ENCODE measurements around the gene TJP3.

TJP3 gene

DNA sequence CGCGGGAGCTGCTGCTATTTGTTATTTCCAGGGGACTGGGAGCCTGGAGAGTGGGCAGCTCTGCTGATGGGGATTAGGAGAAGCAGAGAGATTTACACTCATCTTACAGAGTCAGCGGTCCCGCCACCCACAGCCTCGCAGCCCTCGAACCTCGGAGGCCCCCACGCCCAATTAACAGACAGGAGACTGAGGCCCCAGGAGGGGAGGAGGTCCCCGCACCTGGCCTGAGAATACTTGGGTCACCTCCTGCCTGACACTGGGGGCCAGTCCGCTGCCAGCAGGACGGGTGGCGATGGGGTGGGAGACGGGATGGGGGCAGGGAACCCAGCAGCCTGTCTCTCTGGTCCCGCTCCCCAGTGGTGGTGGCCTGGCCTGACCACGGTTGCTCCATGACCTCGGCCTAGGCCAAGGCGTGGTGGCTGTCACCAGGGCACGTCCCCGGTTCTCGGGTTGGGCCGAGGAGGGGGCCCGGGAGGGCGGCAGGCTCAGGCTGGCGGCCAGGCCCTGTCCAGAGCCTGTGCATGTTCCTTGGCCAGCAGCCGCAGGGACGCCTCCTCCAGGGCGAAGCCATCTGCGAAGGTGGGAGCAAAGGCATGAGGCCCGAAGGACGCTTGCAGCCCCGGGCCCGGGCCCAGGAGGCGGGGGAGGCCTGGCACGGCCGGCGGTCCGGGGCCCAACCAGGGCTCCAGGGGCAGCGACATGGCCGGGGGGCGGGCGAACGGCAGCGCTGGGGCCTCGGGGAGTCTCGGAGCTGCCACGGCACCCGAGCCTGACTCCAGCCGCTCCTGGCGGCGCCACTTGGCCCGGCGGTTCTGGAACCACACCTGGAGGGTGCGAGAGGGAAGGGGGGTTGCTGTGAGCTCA is 62.2 kb downstream of the TJP3 start:
- no peak for DNase-seq

DNA sequence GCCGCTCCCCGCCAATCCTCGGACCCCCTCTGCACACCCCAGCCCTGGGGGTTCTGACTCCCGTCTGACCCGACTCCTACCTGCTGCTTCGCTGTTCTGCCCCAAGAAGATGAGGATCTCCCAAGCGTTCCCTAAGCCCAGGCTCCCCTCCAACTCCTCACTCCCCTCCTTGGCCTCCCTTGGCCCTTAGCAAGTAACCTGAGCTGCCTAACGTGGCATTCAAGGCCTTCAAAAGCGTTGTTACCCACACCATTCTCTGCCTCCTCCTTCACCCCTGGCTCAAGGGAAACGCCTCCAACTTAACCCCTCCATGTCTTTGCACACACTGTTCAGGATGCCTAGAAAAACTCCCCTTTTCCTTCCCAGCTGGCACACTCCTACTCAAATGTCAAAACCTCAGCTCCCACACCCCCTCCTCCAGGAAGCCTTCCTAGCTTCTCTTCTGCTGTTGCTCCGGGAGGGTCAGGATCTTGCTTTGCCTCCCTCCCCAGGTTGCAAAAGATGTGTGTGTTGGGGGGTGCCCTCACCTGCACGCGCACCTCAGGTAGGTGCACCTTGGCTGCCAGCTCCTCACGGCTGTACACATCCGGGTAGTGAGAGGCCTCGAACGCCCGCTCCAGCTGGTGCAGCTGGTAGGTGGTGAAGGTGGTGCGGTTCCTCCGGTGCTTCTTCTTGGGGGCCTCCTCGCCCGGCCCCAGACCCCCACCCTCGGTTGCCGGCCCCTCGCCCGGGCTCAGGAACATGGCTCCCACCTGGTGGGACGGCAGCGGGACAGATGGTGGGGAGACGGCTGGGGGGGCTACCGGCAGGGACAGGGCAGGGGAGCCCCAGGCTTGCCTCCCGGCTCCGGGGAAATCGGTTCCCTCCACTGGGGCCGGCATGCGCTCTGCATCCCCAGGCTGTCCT is 63.1 kb downstream of the TJP3 start:
- no peak for DNase-seq

DNA sequence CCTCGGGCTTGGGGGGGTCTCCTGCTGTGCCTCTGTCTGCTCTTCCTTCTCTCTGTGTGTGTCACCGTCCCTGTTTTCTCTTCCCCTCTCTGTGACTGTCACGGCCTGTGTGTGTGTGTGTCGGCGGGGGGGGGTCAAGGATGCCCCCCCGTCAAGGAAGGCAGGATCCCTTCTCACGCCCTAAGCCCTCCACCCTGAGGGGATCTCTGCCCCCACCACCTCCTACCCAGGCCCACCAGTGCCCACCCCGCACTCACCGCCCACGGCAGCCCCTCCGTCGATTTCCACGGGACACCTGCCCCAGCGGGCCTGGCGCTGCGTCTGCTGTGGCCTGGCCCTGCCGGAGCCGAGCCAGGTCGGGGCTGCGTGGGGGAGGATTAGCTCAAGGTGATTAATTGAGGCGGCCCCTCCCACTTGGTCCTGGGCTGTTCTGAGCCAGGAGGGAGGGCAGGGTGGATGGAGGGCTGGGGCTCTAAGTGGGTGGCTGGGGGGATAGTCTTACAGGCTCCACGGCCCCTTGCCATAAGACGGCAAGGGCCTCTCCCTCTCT is 63.8 kb downstream of the TJP3 start, which contains the start of gene RAX2:
Gene RAX2, minus strand, starts transcription at position 323 of the 550 bp plus-strand sequence. CDS start 486 bp downstream, outside the sequence.
- no peak for DNase-seq

DNA sequence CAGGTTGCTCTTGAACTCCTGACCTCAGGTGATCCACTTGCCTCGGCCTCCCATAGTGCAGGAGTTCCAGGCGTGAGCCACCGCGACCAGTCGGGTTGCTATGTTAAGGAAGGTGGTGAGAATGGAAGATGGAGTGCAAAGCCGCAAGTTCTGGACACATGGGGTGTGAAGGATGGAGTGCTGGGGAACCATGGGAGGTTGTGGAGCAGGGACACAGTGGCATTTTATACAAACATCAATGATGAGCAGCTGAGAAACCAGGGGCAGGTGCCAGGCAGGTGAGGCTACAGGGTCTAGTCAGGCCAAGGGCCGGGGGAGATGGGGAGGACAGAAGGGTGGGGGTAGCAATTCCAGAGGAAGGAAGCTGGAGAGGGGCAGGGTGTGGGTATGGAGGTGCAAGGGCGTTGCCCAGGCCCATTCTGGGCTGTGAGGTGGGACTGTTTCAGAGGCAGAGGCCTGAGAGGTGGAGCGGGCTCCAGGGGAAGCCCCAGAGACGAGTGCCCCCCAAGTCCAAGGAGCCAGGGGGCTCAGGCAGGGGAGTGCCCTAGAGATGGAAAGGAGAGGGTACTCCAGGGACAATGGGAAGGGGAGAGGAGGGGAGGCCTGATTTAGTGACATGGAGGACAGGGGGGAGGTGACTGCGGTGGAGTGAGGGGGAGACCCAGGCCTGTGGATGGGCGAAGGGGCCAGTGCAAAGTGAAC is 65.8 kb downstream of the TJP3 start:
- no peak for DNase-seq

DNA sequence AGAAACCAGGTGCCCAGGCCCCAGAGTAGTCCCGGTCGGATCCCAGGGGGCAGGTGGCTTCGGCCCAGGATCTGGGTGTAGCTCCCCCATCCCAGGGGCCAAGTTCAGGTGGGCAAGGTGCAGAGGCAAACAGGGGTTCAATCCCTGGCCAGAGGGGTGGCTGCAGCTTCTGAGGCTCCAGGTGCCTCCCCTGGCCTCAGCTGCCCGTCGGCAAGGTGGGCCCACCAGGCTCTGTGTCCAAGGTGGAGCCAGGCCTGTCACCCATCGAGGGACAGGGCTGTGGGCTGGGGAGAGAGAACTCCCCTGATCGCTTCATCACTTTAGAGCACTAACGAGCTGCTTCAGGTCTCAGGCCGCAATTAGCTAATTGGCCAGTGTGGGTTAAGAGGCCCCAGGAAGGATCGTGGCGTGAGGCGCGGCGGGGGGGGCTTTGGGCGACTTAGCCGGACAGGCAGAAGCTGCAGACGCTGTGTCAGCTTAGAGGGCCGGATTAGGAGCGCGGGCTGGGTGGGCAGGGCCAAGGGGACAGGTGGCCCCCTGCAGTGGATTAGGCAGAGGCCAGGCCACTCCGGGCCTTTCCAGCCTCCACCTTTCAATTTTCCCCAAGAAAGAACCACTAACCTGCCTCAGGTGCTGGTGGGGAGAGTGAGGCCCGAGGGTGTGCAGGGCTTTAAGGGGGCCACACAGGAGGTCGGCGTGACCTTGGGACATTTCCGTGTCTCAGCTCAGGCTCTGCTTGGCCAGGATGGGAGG is 66.6 kb downstream of the TJP3 start:
- no peak for DNase-seq

DNA sequence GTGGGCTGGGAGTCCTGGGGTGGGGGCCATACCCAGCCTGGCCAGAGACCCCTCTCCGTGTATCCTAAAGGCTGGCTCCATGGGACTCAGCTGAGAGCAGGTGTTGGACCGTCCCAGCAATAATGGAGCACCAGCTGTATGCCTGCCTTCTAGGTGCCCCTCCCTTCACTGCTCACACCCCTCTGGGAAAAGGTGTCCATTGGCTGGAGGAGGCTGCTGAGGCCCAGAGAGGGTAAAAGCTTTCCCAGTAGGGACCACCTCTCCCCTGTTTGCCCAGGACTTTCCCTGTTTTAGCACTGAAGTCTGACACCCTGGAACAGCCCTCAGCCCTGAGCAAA is 67.2 kb downstream of the TJP3 start:
- no peak for DNase-seq

DNA sequence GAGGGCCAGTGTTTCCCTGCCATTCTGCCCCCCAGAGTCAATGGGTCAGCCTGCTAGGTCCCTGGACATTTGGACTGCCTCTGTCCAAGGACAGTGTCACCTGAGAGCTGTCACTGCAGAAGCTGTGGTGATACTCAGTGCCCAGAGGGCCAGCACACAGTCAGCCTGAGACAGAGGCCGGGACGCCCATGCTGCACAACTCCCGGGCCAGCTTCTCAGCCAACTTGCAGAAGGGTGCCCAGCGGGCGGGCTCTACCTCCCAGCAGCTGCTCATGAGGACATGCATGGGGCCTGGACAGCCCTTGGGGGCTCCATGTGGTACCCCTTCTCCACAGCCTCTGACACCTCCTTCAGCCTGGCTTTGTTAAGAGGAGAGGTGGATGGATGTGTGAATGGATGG is 67.6 kb downstream of the TJP3 start:
- no peak for DNase-seq

DNA sequence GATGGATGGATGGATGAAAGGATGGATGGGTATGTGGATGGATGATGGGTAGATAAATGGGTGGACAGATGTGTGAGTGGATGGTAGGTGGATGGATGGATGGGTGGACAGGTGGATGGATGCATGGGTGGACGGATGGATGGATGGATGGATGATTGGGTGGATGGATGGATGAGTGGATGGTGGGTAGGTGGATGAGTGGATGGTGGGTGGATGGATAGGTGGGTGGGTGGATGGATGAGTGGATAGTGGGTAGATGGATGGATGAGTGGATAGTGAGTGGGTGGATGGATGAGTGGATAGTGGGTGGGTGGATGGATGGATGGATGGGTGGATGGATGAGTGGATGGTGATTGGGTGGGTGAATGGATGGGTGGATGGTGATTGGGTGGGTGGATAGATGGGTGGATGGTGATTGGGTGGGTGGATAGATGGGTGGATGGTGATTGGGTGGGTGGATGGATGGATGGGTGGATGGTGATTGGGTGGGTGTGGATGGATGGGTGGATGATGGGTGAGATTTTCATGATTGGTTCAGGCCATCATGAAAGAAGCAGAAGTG is 68.4 kb downstream of the TJP3 start:
- no peak for DNase-seq

DNA sequence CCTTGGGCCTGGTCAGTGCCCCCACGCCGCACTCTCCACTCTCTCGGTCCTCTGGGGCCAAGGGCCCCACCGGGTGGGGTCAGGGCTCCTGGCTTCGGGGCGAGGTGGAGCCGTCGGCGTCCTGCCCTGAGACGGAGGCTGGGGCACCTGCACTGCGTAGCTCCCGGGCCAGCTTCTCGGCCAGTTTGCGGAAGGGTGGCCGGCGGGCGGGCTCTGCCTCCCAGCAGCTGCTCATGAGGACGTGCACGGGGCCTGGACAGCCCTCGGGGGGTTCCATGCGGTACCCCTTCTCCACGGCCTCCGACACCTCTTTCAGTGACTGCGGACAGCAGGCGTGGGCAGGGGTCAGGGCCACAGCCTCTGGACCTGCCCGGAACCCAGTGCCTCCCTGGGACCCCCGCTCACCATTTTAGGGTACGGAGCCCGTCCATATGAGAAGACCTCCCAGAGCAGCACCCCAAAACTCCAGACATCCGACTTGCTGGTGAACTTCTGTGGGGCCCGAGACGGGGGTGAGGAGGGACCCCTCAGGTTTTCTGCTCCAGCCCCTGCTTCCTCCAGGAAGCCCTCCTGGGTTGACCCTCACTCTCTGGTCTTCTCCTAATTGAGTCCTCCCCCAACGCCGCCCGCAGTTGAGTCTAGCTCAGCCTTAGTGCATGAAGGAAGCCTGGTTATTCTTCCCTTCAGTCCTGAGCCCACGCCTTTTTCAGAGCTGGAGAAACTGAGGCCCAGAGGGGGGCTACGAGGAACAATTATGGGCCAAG is 70.1 kb downstream of the TJP3 start:
- no peak for DNase-seq

DNA sequence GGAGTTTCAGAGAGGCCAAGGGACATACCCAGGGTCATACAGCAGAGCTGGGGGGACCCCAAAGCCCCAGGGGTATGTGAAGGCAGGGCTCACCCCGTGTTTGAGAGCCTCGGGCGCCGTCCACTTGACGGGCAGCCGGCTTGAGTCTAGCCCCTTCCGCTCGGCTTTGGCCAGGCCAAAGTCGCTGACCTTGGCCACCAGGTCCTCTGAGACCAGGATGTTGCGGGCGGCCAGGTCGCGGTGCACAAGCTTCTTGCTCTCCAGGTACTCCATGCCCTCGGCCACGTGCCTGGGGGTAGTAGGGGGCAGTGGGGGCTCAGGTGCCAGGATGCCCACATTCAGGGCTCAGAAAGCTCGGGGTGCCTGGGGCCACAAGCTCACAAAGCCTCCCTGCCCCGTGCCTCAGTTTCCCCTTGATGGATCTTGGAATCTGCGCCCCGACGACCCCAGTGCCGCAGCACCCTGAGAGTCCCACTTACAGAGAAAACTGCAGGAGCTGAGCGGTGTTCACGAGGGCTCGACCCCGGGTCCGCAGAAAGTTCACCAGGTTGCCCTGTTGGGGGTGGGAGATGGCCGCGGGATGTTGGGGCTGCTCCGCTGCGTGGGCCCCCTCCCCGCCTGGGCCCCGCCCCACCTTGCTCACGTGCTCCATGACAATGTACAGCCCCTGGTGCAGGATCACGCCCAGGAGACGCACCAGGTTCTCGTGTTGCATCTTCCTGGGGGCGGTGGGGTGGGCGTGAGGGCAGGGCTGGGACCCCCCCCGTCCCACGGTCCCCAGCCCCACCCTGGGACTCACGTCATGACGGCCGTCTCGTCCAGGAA is 70.9 kb downstream of the TJP3 start:
- no peak for DNase-seq

DNA sequence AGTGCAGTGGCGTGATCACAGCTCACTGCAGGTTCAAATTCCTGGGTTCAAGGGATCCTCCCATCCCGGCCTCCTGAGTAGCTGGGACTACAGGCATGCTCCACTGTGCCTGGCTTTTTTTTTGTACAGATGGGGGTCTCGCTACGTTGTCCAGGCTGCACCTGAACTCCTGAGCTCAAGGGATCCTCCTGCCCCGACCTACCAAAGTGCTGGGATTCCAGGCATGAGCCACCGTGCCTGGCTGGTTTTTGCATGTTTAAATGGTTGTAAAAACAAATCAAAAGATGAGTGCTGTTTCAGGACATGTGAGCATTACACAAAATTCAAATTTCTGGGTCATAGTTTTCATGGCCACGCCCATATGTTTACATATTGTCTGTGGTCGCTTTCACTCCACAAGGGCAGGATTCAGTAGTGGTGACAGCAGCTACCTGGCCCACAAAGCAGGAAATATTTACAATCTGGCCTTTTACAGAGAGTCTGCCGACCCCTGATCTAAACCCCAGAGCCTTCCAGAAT is 72.7 kb downstream of the TJP3 start:
- DNase-seq, result no peak

DNA sequence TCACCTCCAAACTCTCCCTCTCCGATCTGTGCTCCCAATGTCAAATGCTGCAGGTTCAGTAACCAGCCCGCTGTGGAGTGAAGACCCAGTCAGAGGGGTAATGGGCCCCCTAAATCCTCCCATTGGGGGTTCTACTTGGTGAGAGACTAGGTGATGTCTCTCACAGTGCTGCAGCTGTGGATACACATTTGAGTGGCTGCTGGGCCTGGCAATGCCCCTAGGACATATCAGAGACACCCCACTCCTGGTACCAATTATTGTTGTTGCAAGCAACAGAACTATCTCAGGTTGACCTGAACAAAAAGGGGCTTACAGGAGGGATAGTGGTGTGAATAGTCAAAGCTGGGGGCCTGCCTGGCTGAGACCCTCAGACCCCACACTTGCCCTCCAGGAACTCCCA is 73.4 kb downstream of the TJP3 start:
- no peak for DNase-seq

DNA sequence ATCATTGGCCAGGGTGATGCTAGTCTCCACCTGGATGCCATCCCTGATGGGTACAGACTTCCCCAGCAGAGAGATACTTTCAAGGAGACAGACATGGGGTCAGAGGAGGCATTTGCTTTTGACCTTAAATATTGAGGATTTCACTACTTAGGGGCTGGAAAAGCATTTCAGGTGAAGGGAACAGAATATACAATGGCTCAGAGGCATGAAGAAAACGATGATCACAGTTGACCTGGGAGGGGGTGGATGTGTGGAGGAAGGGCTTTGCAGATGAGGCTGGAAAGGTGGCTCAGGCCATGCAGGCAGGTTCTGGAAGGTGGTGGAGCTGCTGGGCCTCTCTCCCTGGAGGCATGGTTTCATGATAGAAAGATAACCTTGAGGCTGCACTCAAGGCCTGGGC is 74.1 kb downstream of the TJP3 start:
- DNase-seq, result no peak

DNA sequence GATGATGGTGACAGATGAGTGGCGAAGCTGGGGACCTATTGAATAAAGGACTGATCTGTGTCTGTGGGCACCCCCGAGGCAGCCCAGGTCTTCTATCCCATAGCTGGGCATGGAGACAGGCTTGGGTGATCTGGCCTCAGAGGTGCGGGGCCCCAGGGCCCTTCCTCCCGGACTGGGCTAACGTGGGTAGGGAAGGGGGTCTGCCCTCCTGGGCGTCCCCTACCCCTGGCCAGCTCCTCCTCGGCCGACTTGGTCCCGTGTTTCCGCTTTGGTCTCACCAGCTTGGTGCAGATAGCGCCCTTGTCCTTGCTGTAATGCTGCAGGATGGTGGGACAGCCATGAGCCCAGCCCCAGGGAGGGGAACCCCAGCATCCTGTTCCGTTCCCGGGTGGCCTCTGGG is 74.7 kb downstream of the TJP3 start:
- no peak for DNase-seq

DNA sequence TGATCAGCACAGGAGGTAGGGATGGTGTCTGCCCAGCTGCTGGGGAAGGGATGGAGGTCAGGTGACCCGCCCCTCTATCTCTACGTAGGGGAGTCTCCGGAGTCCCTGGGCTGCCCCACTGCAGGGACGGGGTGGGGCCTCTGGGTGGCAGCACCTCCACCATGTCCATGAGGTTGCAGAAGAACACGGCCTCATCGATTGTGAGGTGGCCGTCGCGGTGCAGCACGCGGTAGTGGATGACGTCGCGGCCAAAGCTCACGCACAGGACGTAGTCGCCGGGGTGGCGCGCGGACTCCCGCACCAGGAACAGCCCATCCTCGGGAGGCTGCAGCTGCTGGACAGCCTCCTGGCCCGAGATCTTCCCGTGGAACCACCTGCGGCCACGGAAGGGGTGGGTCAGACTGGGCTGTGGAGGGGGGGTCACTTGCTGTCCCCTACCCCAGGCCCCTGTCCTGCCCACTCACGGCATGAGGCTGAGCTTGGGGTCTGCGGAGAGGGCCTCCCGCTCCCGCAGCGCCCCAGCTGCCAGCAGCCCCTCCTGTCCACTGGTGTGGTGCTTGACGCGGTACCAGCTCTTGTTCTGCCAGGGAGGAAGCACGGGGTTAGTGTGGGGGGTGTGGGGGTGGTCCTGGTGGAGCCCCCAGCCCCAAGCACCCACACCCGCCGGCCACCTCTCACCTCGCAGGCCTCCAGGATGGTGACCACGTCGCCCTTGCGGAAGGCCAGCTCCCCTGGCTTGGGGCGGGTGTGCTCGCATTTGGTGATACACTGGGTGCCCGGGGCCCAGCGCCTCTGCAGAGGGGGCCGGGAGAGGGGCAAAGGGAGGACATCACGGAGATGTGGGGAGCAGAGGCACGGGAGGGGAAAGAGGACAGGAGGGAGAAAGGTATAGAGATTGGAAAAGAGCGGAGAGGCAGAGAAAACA is 75.7 kb downstream of the TJP3 start:
- DNase-seq, result no peak

DNA sequence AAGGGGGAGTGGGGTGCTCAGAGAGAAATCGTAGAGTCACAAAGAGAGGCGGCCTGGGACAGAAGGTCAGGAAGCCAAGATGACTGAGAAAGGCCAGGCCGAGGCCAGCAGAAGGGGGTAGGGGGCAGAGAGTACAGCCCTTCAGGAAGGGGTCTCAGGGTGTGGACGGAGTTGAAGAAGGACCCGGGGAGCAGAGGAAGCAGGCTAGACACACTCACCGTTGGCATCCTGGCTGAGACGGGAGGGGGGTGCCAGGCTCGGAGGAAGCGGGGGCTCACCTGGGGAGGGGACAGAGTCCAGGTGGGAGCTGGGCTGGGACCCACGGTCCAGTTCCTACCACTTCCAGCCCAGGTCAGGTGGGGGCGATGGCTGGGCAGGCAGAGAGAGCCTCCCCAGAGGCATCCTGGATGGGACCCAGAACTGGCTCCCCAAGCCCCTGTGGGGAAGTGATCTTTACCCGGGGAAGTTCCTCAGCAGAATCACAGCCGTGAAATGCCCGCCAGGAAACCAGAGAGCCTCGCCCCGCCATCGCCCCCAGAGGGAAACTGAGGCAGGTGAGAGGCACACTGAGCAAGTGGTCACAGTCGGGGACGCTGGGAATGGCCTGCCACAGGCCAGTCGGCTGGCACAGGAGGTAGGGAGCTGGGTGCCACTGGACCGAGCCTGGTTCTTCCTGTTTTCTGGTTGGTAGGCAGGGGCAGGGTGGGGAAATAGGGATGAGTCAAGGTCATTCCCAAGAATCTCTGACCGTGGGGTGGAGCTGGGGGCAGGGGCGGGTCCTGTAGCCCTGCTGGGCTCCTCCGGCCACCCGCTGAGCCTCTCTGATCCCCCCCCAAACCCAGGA is 76.6 kb downstream of the TJP3 start:
- peak in 1 of 2 experiments; percentile 41 for DNase-seq

DNA sequence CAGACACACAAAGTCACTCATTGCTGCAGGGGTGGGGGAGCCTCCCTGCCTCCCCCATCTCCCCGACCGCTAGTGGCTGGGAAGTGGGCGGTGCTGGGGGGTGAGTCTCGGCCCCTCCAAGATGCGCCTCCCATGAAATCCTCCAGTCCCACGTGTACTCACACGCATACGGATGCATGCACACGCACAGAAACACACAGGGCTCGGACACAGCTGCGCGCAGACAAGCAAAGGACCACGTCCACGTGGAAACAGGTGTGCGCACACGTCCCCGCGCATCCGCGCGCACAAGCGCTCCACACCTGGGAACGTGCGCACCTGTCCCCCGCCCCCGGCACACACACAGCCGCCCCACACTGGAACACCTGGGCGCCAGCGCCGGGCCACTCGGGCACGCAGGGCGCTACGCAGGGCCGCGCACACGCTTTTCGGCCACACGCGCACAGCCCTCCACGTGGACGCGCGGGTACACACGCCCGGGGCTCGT is 77.3 kb downstream of the TJP3 start:
- no peak for DNase-seq
